Hematopoietic multipotent progenitor cell treated with erythropoietin and hydrocortisone succinate and interleukin-3 and kit ligand, for 8 days (in vitro differentiated cells): Measurements from ENCODE around the gene PHLPP1.
"Not testable (repeated sequence)": the region's sequence is repeated elsewhere in the genome, so short reads cannot be mapped to it uniquely, and the experiment has no call there.

ENCODE experiments used
- DNase-seq: peaks from one replicate; pipeline ENCODE4 v3.0.0-alpha.2; 2015

PHLPP1 gene

GRCh38 chr18:62776024-62776570, 60.8 kb downstream of the PHLPP1 start:
- no peak for DNase-seq

DNA sequence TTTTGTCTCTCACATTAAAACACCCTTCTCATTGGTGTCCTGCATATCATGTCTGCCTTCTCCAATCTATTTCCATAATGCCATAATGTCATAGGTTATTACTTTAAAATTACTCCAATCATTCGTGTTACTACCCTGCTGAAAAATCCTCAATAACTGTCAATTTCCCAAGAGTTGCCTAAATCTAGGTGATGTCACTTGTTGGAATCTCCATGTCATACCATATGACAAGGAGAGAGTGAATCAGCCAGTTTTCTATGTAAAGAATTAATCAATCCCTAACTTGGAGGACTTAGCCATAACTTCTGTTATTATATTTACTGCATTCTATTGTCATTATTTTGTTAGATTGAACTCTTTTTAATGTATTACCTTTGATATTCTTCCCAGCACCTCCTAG, 62.5 kb downstream of the PHLPP1 start:
- no peak for DNase-seq

DNA sequence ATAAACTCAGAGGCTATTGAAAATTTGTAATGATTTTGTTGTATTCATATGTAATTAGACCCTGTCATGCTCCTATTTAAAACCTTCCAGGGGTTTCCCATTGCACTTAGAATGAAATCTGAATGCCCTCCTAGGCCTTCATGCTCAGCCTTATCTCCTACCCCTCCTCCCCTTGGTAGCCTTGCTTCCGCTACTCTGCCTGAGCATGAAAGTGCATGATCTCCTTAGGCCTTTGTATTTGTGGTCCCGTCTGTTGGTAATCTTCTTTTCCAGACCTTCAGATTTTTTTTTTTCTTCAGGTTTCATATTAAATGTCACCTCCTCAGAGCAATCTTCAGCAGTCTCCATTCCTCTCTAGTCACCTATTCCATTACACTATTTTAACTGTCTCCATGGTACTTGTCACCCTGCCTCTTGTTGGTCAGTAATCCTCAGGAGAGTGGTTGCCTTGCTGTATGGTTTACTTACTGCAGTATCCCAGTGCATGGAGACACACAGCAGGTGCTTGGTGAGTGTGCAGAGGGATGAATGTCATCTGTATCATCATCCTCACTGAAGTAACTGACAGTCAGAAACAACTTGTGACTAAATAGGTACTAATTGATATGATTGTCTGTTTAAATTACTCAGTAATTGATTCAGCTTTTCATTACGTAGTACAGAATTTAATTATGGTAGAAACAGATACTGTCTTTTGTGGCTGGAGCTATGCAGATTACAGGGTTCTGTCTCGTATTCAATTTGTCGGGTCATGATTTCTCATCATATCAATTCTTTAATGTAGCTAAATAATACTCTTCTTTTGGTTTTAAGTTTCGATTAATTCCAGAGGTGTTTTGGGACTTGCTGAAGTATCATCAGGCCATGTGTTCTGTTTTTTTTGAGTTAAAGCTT, 63.9 kb downstream of the PHLPP1 start:
- DNase-seq: peak; percentile 31

- no peak for DNase-seq
Measured at GRCh38 chr18:62781262-62781661, 65.9 kb downstream of the PHLPP1 start.

- DNase-seq: no peak
Measured at GRCh38 chr18:62781893-62782292, 66.6 kb downstream of the PHLPP1 start.

GRCh38 chr18:62784338-62784965, 69.1 kb downstream of the PHLPP1 start:
- peak; percentile 11 for DNase-seq

GRCh38 chr18:62784966-62785413, 69.6 kb downstream of the PHLPP1 start:
- DNase-seq: peak; percentile 66

DNA sequence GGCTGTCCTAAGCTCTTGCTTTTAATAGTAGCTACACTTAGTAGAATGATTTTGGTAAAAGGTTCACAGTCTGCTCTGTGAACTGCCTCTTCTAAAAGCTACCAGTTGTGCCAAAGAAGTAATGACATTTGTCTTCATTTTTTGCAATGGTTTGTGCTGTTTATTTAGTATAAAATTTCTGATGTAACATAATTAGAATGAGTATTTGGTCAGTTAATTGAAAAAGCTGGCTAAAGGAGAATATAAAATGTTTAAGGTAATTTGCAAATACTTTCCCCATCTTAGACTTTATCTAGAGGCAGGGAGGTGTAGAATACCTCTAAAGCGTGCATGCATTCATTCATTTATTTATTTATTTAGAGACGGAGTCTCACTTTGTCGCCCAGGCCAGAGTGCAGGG, 71.3 kb downstream of the PHLPP1 start:
- DNase-seq: no peak

- no peak for DNase-seq
Measured at GRCh38 chr18:62788111-62788510, 72.8 kb downstream of the PHLPP1 start.

GRCh38 chr18:62788876-62789275, 73.5 kb downstream of the PHLPP1 start:
- DNase-seq: no peak

DNA sequence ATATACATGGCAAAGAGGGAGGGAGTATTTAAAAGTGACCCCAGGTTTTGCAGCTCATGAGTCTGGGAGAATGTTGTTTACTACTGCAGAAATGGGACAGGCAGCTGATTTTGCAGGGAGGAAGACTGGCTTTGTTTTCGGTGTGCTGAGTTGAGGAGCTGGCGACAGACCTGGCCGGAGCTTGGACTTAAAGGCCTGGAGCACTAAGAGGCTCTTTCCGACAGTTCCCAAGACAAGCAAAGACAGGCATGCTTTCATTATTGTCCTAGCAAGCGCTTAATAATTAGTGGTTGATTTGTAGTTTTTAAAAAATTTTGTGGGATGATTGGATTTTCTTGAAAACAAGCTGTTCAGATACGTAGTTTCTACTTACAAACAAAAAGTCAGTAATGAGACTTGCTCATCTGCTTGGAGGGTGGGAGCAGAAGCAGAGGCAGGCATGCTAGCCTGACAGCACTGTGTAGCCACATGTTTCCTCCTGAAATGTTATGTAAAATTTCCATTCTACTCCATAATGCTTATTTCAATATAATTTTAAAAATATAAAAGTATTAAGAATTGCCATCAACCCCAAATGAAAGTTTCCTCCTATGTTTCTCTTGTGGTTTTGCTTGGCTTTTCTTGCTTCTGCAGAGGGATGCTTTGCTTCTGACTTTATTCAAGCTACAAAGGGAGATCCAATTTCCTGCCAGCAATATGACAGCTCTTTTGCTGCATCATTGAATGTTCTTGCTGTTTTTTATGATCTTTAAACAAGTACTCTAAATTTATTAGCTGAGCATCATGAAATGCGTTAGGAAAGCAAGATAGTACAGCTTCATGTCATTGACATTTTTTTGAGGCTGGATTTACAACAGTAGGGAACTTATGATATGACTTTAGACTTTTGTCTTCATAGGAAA, 75.8 kb downstream of the PHLPP1 start:
- DNase-seq: no peak

DNA sequence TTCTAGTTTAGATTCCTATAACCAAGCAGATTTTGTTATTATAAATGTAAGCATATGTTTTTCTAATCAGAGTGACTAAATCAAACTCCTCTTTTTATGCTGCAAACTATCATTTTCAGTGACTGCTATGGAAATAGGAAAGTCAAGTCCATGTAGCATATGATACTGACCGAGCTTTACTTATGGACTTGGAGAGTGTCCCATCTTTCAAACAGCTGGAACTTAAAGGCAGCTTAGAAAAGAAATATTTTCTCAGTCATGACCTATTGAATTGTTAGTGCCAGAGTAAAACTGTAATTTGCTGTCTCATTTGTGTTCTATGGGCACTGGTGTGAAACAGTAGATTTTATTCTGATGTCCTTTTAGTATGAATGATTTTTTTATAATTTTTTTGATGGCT, 76.7 kb downstream of the PHLPP1 start:
- no peak for DNase-seq

DNA sequence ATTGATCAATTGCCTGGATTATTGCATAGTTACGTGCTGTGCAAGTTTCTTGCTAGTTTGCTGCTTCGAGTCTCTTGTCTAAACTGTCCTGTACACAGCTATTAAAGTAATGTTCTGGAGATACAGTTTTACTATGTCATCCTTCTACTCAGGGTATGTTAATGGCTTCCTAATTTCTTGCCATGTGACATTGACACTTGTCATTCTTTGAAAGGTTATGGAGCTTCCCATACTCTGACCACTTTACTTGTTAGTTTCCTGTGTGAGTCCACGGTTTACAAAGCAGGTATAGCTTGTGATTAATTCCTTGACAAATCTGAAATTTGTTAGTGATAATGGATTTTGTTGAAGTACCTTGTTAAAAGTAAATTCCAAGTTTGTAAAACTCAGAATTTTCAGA, 80.5 kb downstream of the PHLPP1 start:
- DNase-seq: no peak

DNA sequence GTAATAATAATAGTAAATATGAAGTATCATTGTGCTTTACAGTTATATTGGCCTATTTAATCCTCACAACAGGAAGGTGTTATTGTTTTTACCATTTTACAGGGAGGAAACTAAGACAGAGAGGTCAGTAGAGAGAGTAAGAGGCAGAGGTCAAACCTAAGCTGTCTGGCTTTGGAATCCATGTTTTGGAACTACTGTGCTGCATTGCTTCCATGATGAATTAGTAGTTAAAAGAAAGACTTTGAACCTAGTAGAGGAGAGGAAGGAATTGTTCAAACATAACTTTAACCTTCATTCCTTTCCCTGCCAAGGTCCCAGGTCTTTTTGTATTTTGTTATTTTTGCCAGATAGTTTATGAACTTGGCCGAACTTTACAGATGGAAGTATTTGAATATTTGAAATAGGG, 80.9 kb downstream of the PHLPP1 start:
- no peak for DNase-seq

DNA sequence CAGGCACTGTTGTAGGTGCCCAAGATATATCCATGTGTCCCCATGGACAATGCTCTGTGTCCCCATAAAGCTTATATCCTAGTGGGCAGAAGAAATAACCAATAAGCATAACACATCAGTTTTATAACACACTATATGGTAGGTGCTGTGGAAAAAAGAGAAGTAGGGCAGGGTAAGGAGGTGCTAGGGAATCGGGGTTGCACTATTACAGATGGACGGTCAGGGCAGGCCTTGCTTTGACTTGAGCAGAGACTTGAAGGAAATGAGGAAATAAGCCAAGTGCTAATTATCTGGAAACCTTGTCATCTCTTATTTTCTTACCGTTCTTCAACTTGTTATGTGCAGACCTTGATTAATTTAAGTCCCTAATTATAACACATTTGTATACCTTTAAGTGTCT, 82.0 kb downstream of the PHLPP1 start:
- no peak for DNase-seq

DNA sequence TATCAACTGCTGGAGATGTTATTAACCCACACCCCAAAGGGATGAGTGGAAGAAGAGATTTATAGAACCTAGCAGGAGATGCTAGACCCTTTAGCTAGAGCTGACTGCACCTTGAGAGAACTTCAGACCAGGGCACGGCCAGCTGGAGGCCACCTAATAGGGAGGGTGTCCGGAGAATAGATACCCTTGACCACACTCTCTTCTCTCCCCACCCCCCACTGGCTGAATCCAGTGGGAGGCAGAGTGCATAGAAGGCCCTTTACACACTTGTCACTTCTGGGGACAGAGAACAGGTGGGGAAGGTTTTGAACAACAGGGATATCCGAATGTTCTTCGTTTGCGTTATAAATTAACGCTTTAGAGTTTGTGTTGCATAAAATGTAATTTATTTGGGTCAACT, 84.6 kb downstream of the PHLPP1 start:
- no peak for DNase-seq

DNA sequence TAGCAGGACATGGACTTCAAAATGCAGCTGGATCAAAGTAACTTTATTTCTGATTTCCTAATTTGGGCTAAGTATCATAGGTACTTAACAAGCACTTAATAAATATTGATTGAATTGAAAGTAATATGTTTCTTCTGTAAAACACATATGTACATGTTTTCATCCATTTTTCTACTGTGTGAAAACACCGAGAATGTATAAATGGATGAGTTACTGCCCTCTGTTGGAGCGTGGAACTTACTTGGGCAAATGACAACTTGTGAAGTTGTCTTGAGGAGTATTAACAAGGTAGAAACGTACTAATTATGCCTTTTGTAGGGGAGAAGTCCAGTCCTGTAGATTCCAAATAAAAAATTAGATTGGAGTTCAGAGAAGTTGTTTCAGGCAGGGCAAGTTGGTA, 87.2 kb downstream of the PHLPP1 start:
- peak; percentile 11 for DNase-seq

DNA sequence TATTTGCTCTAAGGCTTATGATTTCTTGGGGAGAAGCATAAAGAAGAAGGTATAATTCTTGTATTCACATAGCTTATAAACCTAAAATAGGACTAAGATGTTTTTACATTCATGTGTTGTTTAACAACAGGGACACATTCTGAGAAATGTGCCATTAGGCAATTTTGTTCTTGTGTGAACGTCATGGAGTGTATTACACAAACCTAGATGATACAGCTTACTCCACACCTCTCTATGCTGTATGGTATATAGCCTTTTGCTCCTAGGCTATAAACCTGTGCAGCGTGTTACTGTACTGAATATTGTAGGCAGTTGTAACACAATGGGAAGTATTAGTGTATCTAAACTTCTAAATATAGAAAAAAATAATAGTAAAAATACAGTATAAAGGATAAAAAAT, 92.1 kb downstream of the PHLPP1 start:
- no peak for DNase-seq

DNA sequence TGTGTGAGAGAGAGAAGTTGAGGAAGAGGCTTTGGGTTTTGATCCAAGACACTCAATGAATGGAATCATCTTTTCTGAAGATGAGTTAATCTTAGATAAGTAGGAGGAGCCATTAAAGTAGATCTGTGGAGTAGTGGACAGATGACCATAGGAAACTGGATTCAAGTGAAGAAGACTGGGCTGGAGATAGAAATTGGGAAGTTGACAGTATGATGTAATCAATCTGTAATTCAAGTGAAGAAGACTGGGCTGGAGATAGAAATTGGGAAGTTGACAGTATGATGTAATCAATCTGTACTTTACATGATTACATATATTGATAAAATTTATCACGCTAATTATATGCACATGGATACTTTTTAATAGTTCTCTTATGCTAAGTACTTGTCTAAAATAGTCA, 92.8 kb downstream of the PHLPP1 start:
- DNase-seq: no peak

- DNase-seq: not testable (repeated sequence)
Measured at GRCh38 chr18:62809445-62809844, 94.1 kb downstream of the PHLPP1 start.

- no peak for DNase-seq
Measured at GRCh38 chr18:62809900-62810299, 94.6 kb downstream of the PHLPP1 start.

- DNase-seq: no peak
Measured at GRCh38 chr18:62810682-62811081, 95.3 kb downstream of the PHLPP1 start.

- no peak for DNase-seq
Measured at GRCh38 chr18:62811674-62812073, 96.3 kb downstream of the PHLPP1 start.
